Upper lobe of left lung (tissue), 6 donors: Measurements from ENCODE around the gene SPRING1. TPM values are rescaled to one million over a fixed set of nuclear protein-coding genes. Genes with fewer than 3 reads are reported as not detected.
A peak's percentile ranks its signal among the peaks of the same experiment; 100 is the strongest.

Experiments
- ATAC-seq, 2 donors: fragments of 200-7000 bp; cut with Tn5 transposase; one replicate each; pipeline ENCODE4 v1.9.1; 2022; ENCODE audit warnings: mild to moderate bottlenecking in 2 of 2, moderate library complexity in 2 of 2; ENCODE audit not compliant: low FRiP score in 2 of 2
- DNase-seq, 2 donors: peaks; one replicate each; pipeline ENCODE4 v3.0.0-alpha.2; 2019 to 2020
- H3K27ac ChIP-seq, 4 donors: fragments of 200-600 bp; sonication (generic); one replicate each; pipeline ENCODE4 v1.5.1; 2016 to 2019
- H3K27me3 ChIP-seq, 4 donors: fragments of 200-600 bp; sonication (generic); one replicate each; pipeline ENCODE4 v1.5.1; 2017 to 2019
- H3K36me3 ChIP-seq, 4 donors: fragments of 200-600 bp; sonication (generic); one replicate each; pipeline ENCODE4 v1.5.1; 2016 to 2019
- H3K4me1 ChIP-seq, 4 donors: fragments of 200-600 bp; sonication (generic); one replicate each; pipeline ENCODE4 v1.5.1; 2018 to 2019
- H3K4me3 ChIP-seq, 4 donors: fragments of 200-600 bp; sonication (generic); one replicate each; pipeline ENCODE4 v1.5.1; 2017 to 2019; ENCODE audit warnings: mild to moderate bottlenecking in 2 of 4, moderate library complexity in 1 of 4
- H3K9me3 ChIP-seq, 4 donors: fragments of 200-600 bp; sonication (generic); one replicate each; pipeline ENCODE4 v1.5.1; 2018 to 2019
- EP300 ChIP-seq, 4 donors: sonication (generic); formaldehyde crosslinking; IDR thresholded peaks; one replicate each; pipeline ENCODE4 v1.5.1; 2017; ENCODE audit warnings: antibody characterized with exemption in 4 of 4, control low read depth in 2 of 4
- POLR2A ChIP-seq, 4 donors: fragments of 450-650 bp; IDR thresholded peaks; one replicate each; pipeline ENCODE4 v1.5.1; 2016 to 2017; ENCODE audit warnings: antibody characterized with exemption in 4 of 4, mild to moderate bottlenecking in 2 of 4
- POLR2AphosphoS5 ChIP-seq, 2 donors: sonication (generic); formaldehyde crosslinking; IDR thresholded peaks; one replicate each; pipeline ENCODE4 v1.5.1; 2017; ENCODE audit warnings: antibody characterized with exemption in 2 of 2
- WGBS, 2 donors: methylation state at CpG; one replicate each; pipeline ENCODE4 v1.1.5; 2017 to 2018; 5-methylcytosine and 5-hydroxymethylcytosine counted together
- total RNA-seq, 6 donors: library from RNA; depleted of rRNA in 4 of 6; stranded (reverse); fragments of >200 nt in 4 of 6; gene quantifications; one replicate each; pipeline versions ENCODE4 v1.1.0 to v1.2.1, GENCODE V29; 2016 to 2021
- TF ChIP-seq, protein P1 (sequence below), 6 experiments: fragments of 450-650 bp in 4 of 6; fragments of 200-600 bp in 2 of 6; sonication (generic) in 2 of 6; IDR thresholded peaks; one replicate each; pipeline ENCODE4 v1.5.1; 2016 to 2019; ENCODE audit warnings: antibody characterized with exemption in 6 of 6
- donor health status: DM: no; HTN: no; CAD: no; lungs with moderate emphysema.
- donor health status: DM: no; HTN: yes; CAD: no; lungs with severe emphysema.

The SPRING1 gene
- total RNA-seq, 6 donors from 2014 or later, result 86.8 to 134 (median 119) TPM

DNA sequence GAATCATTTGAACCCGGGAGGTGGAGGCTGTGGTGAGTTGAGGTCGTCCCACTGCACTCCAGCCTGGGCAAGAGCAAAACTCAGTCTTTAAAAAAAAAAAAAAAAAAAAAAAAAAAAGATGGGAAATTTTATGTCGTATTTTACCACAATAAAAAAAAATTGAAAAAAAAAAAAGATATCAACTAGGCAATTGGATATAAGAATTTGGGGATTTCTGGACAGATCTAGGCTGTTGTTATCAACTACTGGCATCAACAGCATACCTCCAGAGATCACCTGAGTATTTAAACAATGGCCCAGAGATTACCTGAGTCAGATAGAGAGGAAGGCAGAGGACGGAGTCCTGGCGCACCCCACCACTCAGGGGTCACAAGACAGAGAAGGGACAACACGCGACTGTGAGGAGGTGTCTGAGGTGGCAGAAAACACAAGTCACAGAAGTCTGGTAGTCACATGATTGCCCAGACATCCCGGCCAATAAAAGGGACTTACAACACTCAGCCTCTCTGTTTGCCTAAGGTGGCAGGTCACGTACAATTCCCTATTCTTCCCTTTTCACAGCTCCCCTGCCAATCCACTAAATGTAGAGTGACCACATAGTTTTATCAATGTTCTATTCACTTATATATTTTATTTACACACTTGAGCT lies 1.8 kb downstream of the SPRING1 start:
- Histone ChIP-seq H3K27me3 (no peaks in the 10 kb centered on the region), H3K4me3 (peak overlapping the region in 3 of 4 donors; percentile 91 to 99 (median 96)), H3K9me3 (no peaks in the 10 kb centered on the region), H3K4me1 (peaks cover 14 to 32% (median 26%) of the 10 kb centered on the region in 4 donors), H3K27ac (peak overlapping the region in 3 of 4 donors; percentile 88 to 91 (median 89)), H3K36me3 (peaks cover 0 to 23% (median 12%) of the 10 kb centered on the region in 4 donors)
- DNase-seq, result peak in 1 of 2 donors; percentile 81
- peak in 1 of 2 donors; percentile 50 for ATAC-seq
- TF ChIP-seq, protein P1, sequence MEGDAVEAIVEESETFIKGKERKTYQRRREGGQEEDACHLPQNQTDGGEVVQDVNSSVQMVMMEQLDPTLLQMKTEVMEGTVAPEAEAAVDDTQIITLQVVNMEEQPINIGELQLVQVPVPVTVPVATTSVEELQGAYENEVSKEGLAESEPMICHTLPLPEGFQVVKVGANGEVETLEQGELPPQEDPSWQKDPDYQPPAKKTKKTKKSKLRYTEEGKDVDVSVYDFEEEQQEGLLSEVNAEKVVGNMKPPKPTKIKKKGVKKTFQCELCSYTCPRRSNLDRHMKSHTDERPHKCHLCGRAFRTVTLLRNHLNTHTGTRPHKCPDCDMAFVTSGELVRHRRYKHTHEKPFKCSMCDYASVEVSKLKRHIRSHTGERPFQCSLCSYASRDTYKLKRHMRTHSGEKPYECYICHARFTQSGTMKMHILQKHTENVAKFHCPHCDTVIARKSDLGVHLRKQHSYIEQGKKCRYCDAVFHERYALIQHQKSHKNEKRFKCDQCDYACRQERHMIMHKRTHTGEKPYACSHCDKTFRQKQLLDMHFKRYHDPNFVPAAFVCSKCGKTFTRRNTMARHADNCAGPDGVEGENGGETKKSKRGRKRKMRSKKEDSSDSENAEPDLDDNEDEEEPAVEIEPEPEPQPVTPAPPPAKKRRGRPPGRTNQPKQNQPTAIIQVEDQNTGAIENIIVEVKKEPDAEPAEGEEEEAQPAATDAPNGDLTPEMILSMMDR (IDR thresholded peaks at IDR 0.05), result no peak
- TF ChIP-seq POLR2AphosphoS5 (IDR thresholded peaks at IDR 0.05) (peak; percentile 41 to 79), POLR2A (IDR thresholded peaks at IDR 0.05) (peak in 1 of 4 donors; percentile 48), EP300 (IDR thresholded peaks at IDR 0.05) (peak in 1 of 4 donors; percentile 83)
- whole genome bisulfite sequencing, 2 donors, result 54 to 73% methylated on average over 9 of the region's 9 CpGs

DNA sequence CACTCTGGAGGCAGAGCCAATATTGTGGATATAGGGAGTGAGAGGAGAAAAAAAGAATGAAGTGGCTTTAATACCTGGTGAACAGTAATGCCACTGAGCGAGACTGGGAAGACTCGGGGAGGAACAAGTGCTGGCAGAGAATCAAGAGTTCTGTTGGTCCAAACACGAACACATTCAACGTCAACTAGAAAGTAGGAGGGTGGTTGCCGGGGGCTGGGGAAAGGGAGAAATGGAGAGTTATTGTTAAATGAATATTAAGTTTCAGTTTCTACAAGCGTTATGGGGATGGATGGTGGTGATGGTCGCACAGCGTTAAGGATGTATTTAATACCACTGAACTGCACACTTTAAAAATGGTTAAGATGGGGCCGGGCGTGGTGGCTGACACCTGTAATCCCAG lies 2.8 kb downstream of the SPRING1 start:
- Histone ChIP-seq H3K27ac (peak overlapping the region in 1 of 4 donors; percentile 40), H3K4me1 (peaks cover 21 to 37% (median 29%) of the 10 kb centered on the region in 4 donors), H3K4me3 (no peak overlapping the region), H3K27me3 (no peaks in the 10 kb centered on the region), H3K9me3 (no peaks in the 10 kb centered on the region), H3K36me3 (peaks cover 0 to 23% (median 13%) of the 10 kb centered on the region in 4 donors)
- no peak for TF ChIP-seq EP300 (IDR thresholded peaks at IDR 0.05)
- ATAC-seq (no peak), DNase-seq (no peak)
- 81 to 84% methylated on average over 10 of the region's 10 CpGs for WGBS, 2 donors

DNA sequence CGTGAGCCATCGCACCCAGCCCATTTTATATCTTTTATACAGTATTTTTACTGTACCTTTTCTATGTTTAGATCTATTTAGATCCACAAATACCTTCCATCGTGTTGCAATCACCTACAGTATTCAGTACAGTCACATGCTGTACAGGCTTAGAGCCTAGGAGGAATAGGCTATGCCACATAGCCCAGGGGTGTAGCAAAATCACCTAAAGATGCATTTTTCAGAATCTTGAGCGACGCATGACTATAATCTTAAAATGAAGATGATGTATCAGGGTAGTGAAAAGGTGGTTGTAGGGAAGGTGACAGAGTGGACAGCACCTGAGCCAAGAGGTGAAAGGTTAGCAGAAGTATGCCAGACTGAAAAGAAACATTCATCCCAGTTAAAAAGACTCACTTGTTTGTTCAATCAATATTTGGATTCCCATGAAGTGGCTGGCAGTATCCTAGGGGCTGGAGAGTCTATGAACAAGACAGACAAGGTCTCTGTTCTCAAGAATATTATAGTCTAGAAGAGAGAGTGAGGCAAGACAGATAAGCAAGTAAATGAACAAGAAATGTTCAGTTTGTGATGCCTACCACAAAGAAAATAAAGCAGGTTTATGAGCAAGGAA lies 3.6 kb downstream of the SPRING1 start:
- no peak for TF ChIP-seq POLR2A (IDR thresholded peaks at IDR 0.05)
- TF ChIP-seq, protein P1 (IDR thresholded peaks at IDR 0.05), result no peak
- TF ChIP-seq POLR2AphosphoS5 (IDR thresholded peaks at IDR 0.05), result no peak
- no peak for TF ChIP-seq EP300 (IDR thresholded peaks at IDR 0.05)
- peaks cover 0 to 23% (median 13%) of the 10 kb centered on the region in 4 donors for H3K36me3 ChIP-seq
- ATAC-seq (no peak), DNase-seq (no peak)
- H3K4me1 ChIP-seq, result peaks cover 21 to 39% (median 29%) of the 10 kb centered on the region in 4 donors
- no peaks in the 10 kb centered on the region for H3K9me3 ChIP-seq
- WGBS, 2 donors, result 91 to 94% methylated on average over 5 of the region's 5 CpGs
- H3K27ac ChIP-seq, result peak overlapping the region in 1 of 4 donors; percentile 40
- H3K27me3 ChIP-seq, result no peaks in the 10 kb centered on the region
- H3K4me3 ChIP-seq, result no peak overlapping the region

DNA sequence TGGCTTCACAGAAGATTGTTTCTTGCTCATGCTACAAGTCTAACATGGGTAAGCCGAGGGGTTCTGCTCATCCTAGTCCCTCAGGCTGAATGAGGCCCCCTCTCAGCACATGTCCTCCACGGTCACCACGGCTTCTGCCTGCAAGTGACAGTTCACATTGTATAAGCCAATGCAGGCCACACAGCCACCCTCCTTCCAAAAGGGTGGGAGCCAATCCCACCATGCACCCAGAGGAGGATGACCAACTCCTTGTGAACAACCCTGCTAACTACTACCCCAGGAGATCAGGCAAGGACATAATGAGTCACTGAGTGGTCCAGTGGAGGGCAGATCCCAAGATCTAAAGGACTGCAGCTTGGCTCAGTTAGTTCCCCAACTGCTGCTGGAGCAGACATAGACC lies 6.1 kb downstream of the SPRING1 start:
- no peak overlapping the region for H3K4me3 ChIP-seq
- TF ChIP-seq, protein P1 (IDR thresholded peaks at IDR 0.05), result no peak
- TF ChIP-seq POLR2AphosphoS5 (IDR thresholded peaks at IDR 0.05), result no peak
- TF ChIP-seq EP300 (IDR thresholded peaks at IDR 0.05), result no peak
- TF ChIP-seq POLR2A (IDR thresholded peaks at IDR 0.05), result no peak
- no peaks in the 10 kb centered on the region for H3K27me3 ChIP-seq
- no peaks in the 10 kb centered on the region for H3K9me3 ChIP-seq
- ATAC-seq, result no peak
- peaks cover 25 to 43% (median 37%) of the 10 kb centered on the region in 4 donors for H3K4me1 ChIP-seq
- H3K36me3 ChIP-seq, result peaks cover 0 to 28% (median 13%) of the 10 kb centered on the region in 4 donors
- DNase-seq, result no peak
- peak overlapping the region in 1 of 4 donors; percentile 43 for H3K27ac ChIP-seq
- WGBS, 2 donors, result 90 to 93% methylated on average over 3 of the region's 3 CpGs

DNA sequence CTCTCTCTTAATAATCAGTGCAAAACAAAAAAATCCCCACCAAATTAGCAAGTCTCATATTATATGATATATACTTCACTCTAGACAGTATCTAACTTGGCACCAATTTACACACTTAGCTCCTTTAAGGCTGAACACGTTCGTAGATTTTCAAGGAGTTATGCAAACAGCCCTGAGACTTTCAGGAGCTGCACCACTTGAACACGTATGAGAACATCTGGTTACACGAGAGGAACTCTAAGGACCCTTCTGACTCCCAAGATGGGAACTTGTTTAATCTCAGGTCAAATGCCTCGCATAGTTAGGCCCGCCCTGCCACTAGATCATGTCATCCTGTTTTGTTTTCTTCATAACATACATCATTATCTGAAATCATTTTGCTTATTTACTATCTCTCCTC lies 10.0 kb downstream of the SPRING1 start:
- 41 to 61% methylated on average over 6 of the region's 6 CpGs for WGBS, 2 donors
- H3K36me3 ChIP-seq, result peaks cover 0 to 12% (median 2%) of the 10 kb centered on the region in 4 donors
- H3K9me3 ChIP-seq, result no peaks in the 10 kb centered on the region
- TF ChIP-seq POLR2A (IDR thresholded peaks at IDR 0.05), result peak in 1 of 4 donors; percentile 9
- peak; percentile 51 to 61 for TF ChIP-seq POLR2AphosphoS5 (IDR thresholded peaks at IDR 0.05)
- peak in 3 of 4 donors; percentile 27 to 88 (median 63) for TF ChIP-seq EP300 (IDR thresholded peaks at IDR 0.05)
- TF ChIP-seq, protein P1 (IDR thresholded peaks at IDR 0.05), result no peak
- DNase-seq (peak in 1 of 2 donors; percentile 54), ATAC-seq (peak; percentile 47 to 82)
- H3K4me3 ChIP-seq, result no peak overlapping the region
- no peaks in the 10 kb centered on the region for H3K27me3 ChIP-seq
- H3K27ac ChIP-seq, result no peak overlapping the region
- peaks cover 18 to 43% (median 35%) of the 10 kb centered on the region in 4 donors for H3K4me1 ChIP-seq
